GM23338 (cell line): Measurements from ENCODE around the gene PDXK. TPM values are rescaled to one million over a fixed set of nuclear protein-coding genes. Genes with fewer than 3 reads are reported as not detected.

Experiments used
- ATAC-seq: fragments of 200-7000 bp; cut with Tn5 transposase; 3 replicates; pipeline ENCODE4 v1.9.1; 2020
- DNase-seq: peaks from one replicate; pipeline ENCODE4 v3.0.0-alpha.2; 2015; ENCODE audit warnings: low spot score
- H2AFZ ChIP-seq: fragments of 200-600 bp; sonication (generic); 2 replicates; pipeline ENCODE4 v1.8.0; 2016; ENCODE audit warnings: antibody characterized with exemption, mild to moderate bottlenecking, moderate library complexity
- H3F3A ChIP-seq: fragments of 200-600 bp; sonication (generic); replicated peaks from 2 replicates; pipeline ENCODE4 v1.8.0; 2017; ENCODE audit warnings: antibody characterized with exemption, mixed run types, low read depth
- H3K27ac ChIP-seq: fragments of 200-600 bp; sonication (generic); 2 replicates; pipeline ENCODE4 v1.6.1; 2016; ENCODE audit warnings: low read depth
- H3K27me3 ChIP-seq: fragments of 200-600 bp; sonication (generic); 2 replicates; pipeline ENCODE4 v1.8.0; 2016; ENCODE audit warnings: mild to moderate bottlenecking, mixed run types, moderate library complexity; ENCODE audit not compliant: insufficient read depth
- H3K36me3 ChIP-seq: fragments of 200-600 bp; sonication (generic); 2 replicates; pipeline ENCODE4 v1.8.0; 2016; ENCODE audit warnings: mild to moderate bottlenecking; ENCODE audit not compliant: insufficient read depth
- H3K4me1 ChIP-seq: fragments of 200-600 bp; sonication (generic); 2 replicates; pipeline ENCODE4 v1.8.0; 2016; ENCODE audit warnings: mild to moderate bottlenecking, moderate library complexity; ENCODE audit not compliant: insufficient read depth
- H3K4me2 ChIP-seq: fragments of 200-600 bp; sonication (generic); 2 replicates; pipeline ENCODE4 v1.7.1; 2017; ENCODE audit warnings: mixed run types
- H3K4me3 ChIP-seq: fragments of 200-600 bp; sonication (generic); 2 replicates; pipeline ENCODE4 v1.6.1; 2016; ENCODE audit warnings: mixed run types
- H3K79me2 ChIP-seq: fragments of 200-600 bp; sonication (generic); replicated peaks from 2 replicates; pipeline ENCODE4 v1.8.0; 2017; ENCODE audit warnings: mild to moderate bottlenecking; ENCODE audit not compliant: insufficient read depth
- H3K9me2 ChIP-seq: fragments of 200-600 bp; sonication (generic); 2 replicates; pipeline ENCODE4 v1.8.0; 2017; ENCODE audit not compliant: insufficient read depth
- H4K20me1 ChIP-seq: fragments of 200-600 bp; sonication (generic); replicated peaks from 2 replicates; pipeline ENCODE4 v1.8.0; 2017; ENCODE audit warnings: mild to moderate bottlenecking; ENCODE audit not compliant: insufficient read depth
- H3K27ac Mint-ChIP-seq: 2 replicates; pipeline ENCODE4 v1.8.0; 2020; ENCODE audit warnings: inconsistent platforms, mild to moderate bottlenecking, moderate library complexity, mixed read lengths
- H3K27me3 Mint-ChIP-seq: 3 replicates; pipeline ENCODE4 v1.8.0; 2022; ENCODE audit warnings: low read depth, mild to moderate bottlenecking, moderate library complexity, mixed read lengths, inconsistent platforms; ENCODE audit not compliant: insufficient read depth, poor library complexity
- H3K36me3 Mint-ChIP-seq: 3 replicates; pipeline ENCODE4 v1.8.0; 2021; ENCODE audit warnings: low read depth, mild to moderate bottlenecking, inconsistent platforms, moderate library complexity, mixed read lengths
- H3K4me1 Mint-ChIP-seq: 3 replicates; pipeline ENCODE4 v1.8.0; 2020; ENCODE audit warnings: mild to moderate bottlenecking, inconsistent platforms, mixed read lengths
- H3K4me3 Mint-ChIP-seq: 3 replicates; pipeline ENCODE4 v1.8.0; 2021; ENCODE audit warnings: moderate library complexity, mild to moderate bottlenecking, inconsistent platforms, mixed read lengths
- H3K9me3 Mint-ChIP-seq: 3 replicates; pipeline ENCODE4 v1.8.0; 2020; ENCODE audit warnings: moderate library complexity, mild to moderate bottlenecking, inconsistent platforms, mixed read lengths
- CREB1 ChIP-seq: fragments of 250-450 bp; sonication (Bioruptor Pico); IDR thresholded peaks from 2 replicates; pipeline ENCODE4 v1.5.0; 2020; ENCODE audit warnings: low read depth, mild to moderate bottlenecking, moderate library complexity
- CTCF ChIP-seq, 2 experiments: fragments of 200-600 bp in 1 of 2; sonication (generic) in 1 of 2; conservative IDR thresholded peaks; 2 replicates each; pipeline versions ENCODE4 v1.5.1 to v1.6.1; 2016 to 2017; ENCODE audit warnings: antibody characterized with exemption in 2 of 2, low read depth in 2 of 2, mild to moderate bottlenecking in 2 of 2, moderate library complexity in 1 of 2
- ETS1 ChIP-seq: IDR thresholded peaks from 2 replicates; pipeline ENCODE4 v1.6.1; 2016; ENCODE audit warnings: antibody characterized with exemption
- EZH2 ChIP-seq: fragments of 200-600 bp; sonication (generic); IDR thresholded peaks from one replicate; pipeline ENCODE4 v1.8.0; 2017; ENCODE audit warnings: antibody characterized with exemption, mild to moderate bottlenecking, low read depth; ENCODE audit not compliant: unreplicated experiment
- EZH2phosphoT487 ChIP-seq: fragments of 200-600 bp; sonication (generic); IDR thresholded peaks from one replicate; pipeline ENCODE4 v1.8.1; 2018; ENCODE audit warnings: antibody characterized with exemption; ENCODE audit not compliant: unreplicated experiment
- JUNB ChIP-seq: IDR thresholded peaks from one replicate; pipeline ENCODE4 v1.6.1; 2016; ENCODE audit warnings: antibody characterized with exemption; ENCODE audit not compliant: unreplicated experiment
- POLR2AphosphoS5 ChIP-seq: IDR thresholded peaks from 2 replicates; pipeline ENCODE4 v1.6.1; 2016; ENCODE audit warnings: antibody characterized with exemption, low read depth
- STAT1 ChIP-seq: IDR thresholded peaks from one replicate; pipeline ENCODE4 v1.6.1; 2016; ENCODE audit warnings: antibody characterized with exemption; ENCODE audit not compliant: unreplicated experiment
- ZNF114 ChIP-seq: fragments of 250-450 bp; sonication (Bioruptor Pico); IDR thresholded peaks from 2 replicates; pipeline ENCODE4 v1.5.0; 2020; ENCODE audit warnings: mild to moderate bottlenecking, moderate library complexity
- ZNF331 ChIP-seq: fragments of 250-450 bp; sonication (Bioruptor Pico); IDR thresholded peaks from 2 replicates; pipeline ENCODE4 v1.5.0; 2020; ENCODE audit warnings: low read depth, mild to moderate bottlenecking, moderate library complexity
- polyA plus RNA-seq: library from polyadenylated mRNA; unstranded; fragments of >200 nt; fragmentation: Nextera tagmentation; extraction: Ambion mirVana; gene quantifications from 2 replicates; pipeline ENCODE4 v1.2.1, GENCODE V29; 2016
- total RNA-seq: library from RNA; depleted of rRNA; stranded (reverse); fragments of >200 nt; shearing (Covaris generic); gene quantifications from 2 replicates; pipeline ENCODE4 v1.2.3, GENCODE V29; 2014

PDXK gene
- total and polyA plus RNA-seq, 2 experiments from 2014 or later = 53.2 to 66.3 TPM

- Mint-ChIP-seq H3K36me3 (peaks cover 12% of the 10 kb centered on the region), H3K9me3 (no peaks in the 10 kb centered on the region), H3K27me3 (peaks cover 12% of the 10 kb centered on the region), H3K27ac (no peak overlapping the region), H3K4me1 (peaks cover 3% of the 10 kb centered on the region), H3K4me3 (no peak overlapping the region)
- H3K36me3 ChIP-seq = no peaks in the 10 kb centered on the region
- H3K4me2 ChIP-seq = no peak overlapping the region
- no peak overlapping the region for H2AFZ ChIP-seq
- no peaks in the 10 kb centered on the region for H3K9me2 ChIP-seq
- no peak overlapping the region for H3K27ac ChIP-seq
- H3K79me2 ChIP-seq = no peaks in the 10 kb centered on the region
- H3K4me1 ChIP-seq = no peaks in the 10 kb centered on the region
- H3K4me3 ChIP-seq = no peak overlapping the region
- TF ChIP-seq STAT1 = no peak
- 0 out of 2 replicates have a peak, but pooled peaks cover 3% of the 10 kb centered on the region for H3F3A ChIP-seq
- no peaks in the 10 kb centered on the region for H3K27me3 ChIP-seq
- no peak for DNase-seq
- no peaks in the 10 kb centered on the region for H4K20me1 ChIP-seq
- no peak for ATAC-seq
Measured at GRCh38 chr21:43808832-43809251, 89.9 kb downstream of the PDXK start.

- Mint-ChIP-seq H3K27ac (no peak overlapping the region), H3K36me3 (peaks cover 8% of the 10 kb centered on the region; the same call in 2 of the 3 replicates), H3K4me3 (no peak overlapping the region), H3K9me3 (no peaks in the 10 kb centered on the region), H3K4me1 (peaks cover 7% of the 10 kb centered on the region), H3K27me3 (peaks cover 15% of the 10 kb centered on the region)
- Histone ChIP-seq H3K27me3 (no peaks in the 10 kb centered on the region), H3K4me2 (no peak overlapping the region), H3K9me2 (no peaks in the 10 kb centered on the region), H2AFZ (no peak overlapping the region), H3K36me3 (no peaks in the 10 kb centered on the region), H3F3A (0 out of 2 replicates have a peak, but pooled peaks cover 5% of the 10 kb centered on the region), H3K4me3 (no peak overlapping the region), H3K4me1 (peaks cover 2% of the 10 kb centered on the region; the same call in 1 of the 2 replicates), H4K20me1 (no peaks in the 10 kb centered on the region), H3K27ac (no peak overlapping the region), H3K79me2 (no peaks in the 10 kb centered on the region)
- DNase-seq (no peak), ATAC-seq (no peak)
- TF ChIP-seq EZH2phosphoT487 (no peak), ZNF331 (CRISPR knock-in tag) (no peak), CREB1 (CRISPR knock-in tag) (no peak), CTCF (conservative IDR thresholded peaks at IDR 0.05; ENCODE audit: low read depth in 2 of 2) (no peak), ZNF114 (CRISPR knock-in tag) (no peak), EZH2 (no peak), STAT1 (no peak), POLR2AphosphoS5 (no peak), ETS1 (no peak), JUNB (no peak)
Measured at GRCh38 chr21:43809346-43809799, 90.4 kb downstream of the PDXK start.
